GM21367 (cell line): Measurements from ENCODE around the gene SLC37A1.

Source experiments
- ATAC-seq: cut with Tn5 transposase; IDR thresholded peaks from one replicate; pipeline ENCODE4 v1.9.1; 2021; ENCODE audit not compliant: unreplicated experiment

The SLC37A1 gene

GRCh38 chr21:42558846-42559245 lies 45.2 kb downstream of the SLC37A1 start:
- no peak for ATAC-seq

- ATAC-seq: no peak
Observed at GRCh38 chr21:42559326-42559725, 45.7 kb downstream of the SLC37A1 start.

- no peak for ATAC-seq
Observed at GRCh38 chr21:42560517-42561179, 47.0 kb downstream of the SLC37A1 start.

GRCh38 chr21:42561762-42562650 lies 48.4 kb downstream of the SLC37A1 start:
- ATAC-seq: no peak

DNA sequence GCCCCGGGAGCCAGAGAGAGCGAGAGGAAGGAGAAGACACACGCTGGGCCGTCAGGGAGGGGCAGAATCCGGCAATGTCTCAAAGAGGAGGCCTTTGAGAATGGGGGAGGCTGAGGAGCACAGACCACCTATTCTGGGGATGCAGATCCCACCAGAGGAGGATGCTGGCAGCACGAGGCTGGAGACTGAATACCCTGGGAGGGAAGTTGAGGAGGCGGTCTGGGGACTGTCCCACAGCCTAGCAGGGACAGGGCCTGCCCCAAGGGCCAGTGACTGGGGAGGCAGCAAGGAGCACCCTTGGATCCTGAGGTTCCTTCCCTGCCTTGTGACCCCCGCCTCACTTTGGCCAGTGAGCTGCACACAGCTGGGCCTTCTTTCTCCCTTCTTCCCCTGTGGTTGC lies 49.2 kb downstream of the SLC37A1 start:
- no peak for ATAC-seq

GRCh38 chr21:42563261-42563660 lies 49.6 kb downstream of the SLC37A1 start:
- no peak for ATAC-seq

GRCh38 chr21:42563686-42564085 lies 50.0 kb downstream of the SLC37A1 start:
- no peak for ATAC-seq

GRCh38 chr21:42564561-42564971 lies 50.9 kb downstream of the SLC37A1 start:
- ATAC-seq: no peak

- no peak for ATAC-seq
Observed at GRCh38 chr21:42565206-42565810, 51.7 kb downstream of the SLC37A1 start.

GRCh38 chr21:42565886-42566523 lies 52.4 kb downstream of the SLC37A1 start:
- no peak for ATAC-seq

DNA sequence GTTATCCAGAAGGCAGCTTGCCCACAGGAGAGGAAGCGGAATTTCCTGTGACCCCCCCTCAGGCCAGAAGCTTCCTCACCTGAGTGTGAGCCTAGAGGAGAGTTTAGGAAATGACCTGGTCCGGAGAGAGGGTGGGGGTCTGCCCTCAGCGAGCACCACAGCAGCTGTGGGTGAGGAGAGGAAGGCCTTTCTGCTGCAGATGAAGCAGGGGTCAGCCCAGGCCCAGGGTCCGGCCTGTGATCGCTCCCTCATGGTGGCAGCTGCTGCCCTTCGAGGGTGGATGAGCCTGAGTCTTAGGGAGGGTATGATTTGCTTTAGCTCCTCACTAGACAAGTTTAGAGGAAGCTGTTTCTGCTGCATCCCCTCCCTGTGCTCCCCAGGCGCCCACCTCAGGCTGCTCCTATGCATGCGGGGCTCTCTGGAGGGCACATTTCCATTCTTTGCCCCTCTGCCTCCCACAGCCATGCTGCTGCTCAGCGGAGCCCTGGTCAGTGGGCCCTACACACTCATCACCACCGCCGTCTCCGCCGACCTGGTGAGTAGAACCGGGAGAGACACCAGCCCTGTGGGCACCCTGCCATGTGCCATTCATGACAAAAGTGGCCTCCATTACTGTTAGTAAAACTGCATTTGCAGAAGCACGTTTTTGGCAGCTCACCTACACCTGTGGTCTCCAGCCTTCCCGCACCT lies 53.0 kb downstream of the SLC37A1 start:
- ATAC-seq: no peak

- ATAC-seq: no peak
Observed at GRCh38 chr21:42567214-42567555, 53.5 kb downstream of the SLC37A1 start.

DNA sequence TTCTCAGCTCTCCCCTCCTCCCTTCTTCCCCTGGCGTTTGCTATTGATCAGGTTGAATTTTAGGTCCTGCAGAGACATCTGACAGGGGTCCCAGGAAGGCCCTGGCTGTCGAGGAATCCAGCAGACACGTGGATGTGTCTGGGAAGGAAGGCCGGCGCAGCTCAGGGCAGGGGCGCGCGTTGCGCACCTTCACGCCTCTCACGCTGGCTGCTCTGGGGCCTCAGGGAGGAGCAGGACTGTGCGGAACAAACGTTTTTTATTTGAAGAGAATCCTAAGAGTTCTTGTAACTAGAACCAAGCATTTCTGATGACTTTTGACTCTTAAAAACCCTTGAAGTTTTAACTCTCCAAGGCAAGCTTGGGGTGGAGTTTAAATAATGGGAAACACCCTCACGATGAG lies 54.2 kb downstream of the SLC37A1 start:
- ATAC-seq: no peak

DNA sequence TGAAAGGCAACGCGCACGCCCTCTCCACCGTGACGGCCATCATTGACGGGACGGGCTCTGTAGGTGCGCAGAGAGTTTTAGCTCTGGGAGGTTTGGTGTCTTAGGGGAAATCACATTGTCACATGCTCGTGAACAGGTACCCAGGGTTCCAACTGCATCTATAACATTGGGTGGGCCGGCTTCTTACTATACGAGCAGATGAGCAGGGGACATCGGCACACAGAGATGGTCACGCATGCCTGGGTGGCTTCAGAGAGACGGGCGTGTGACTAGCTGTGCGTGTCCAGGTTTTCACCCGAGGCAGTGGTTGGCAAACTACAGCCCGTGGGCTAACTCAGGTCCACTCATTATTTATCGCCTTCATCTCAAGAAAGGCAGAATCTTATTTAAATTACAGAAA lies 54.7 kb downstream of the SLC37A1 start:
- no peak for ATAC-seq

- no peak for ATAC-seq
Observed at GRCh38 chr21:42568866-42569731, 55.4 kb downstream of the SLC37A1 start.

GRCh38 chr21:42569732-42570301 lies 56.2 kb downstream of the SLC37A1 start:
- ATAC-seq: no peak

GRCh38 chr21:42570362-42570761 lies 56.7 kb downstream of the SLC37A1 start:
- no peak for ATAC-seq

- ATAC-seq: no peak
Observed at GRCh38 chr21:42570841-42571387, 57.3 kb downstream of the SLC37A1 start.

DNA sequence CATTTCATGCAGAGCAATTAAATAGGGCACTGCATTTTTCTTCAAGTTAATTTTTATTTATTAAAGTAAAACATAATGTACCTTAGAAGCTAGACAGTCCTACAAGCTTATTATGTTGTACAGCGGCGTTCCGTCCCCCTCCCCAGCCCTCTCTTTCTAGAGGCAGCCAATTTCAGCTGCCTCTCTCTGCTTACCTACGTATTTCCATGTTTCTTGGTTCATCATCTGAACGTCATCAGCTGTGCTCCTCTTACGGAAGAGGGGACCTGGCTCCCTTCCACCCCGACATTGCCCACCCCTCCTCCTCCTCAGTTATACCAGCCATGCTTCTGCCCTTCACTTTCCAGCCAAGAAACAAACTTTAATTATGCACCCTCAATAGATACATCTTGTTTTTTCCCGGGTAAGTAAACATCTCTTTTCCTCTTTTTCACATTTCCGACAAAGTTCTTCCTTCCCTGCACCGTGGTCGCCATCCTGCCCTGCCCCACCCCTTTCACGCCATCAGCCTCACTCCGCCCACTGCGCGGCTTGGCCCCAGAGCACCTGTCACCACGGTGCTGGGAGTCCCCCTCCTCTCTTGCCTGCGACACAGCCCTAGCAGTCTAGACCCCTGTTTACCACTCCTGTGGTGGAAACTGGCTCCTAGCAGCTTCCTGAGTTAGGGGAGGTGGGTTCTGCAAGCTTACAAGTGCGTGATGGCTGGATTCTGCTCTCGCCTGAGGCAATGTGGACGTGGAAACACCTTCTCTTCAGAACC lies 57.9 kb downstream of the SLC37A1 start:
- no peak for ATAC-seq
